IMR-90 (cell line): ENCODE measurements around the gene FZD7. TPM values are rescaled to one million over a fixed set of nuclear protein-coding genes. Genes with fewer than 3 reads are reported as not detected.

Experiments
- ATAC-seq: fragments of 200-7000 bp; cut with Tn5 transposase; 2 replicates; pipeline ENCODE4 v1.9.1; 2020; ENCODE audit warnings: low read depth, mild to moderate bottlenecking, moderate library complexity
- BruUV-seq: library from RNA; stranded (reverse); fragments of 400-500 nt; replicated peaks from 2 replicates; lab custom pipeline; 2021; lab: Mats Ljungman, UMichigan
- CTCF ChIA-PET: fragments of 300-600 bp; formaldehyde crosslinking; extraction: SDS; loops from one replicate; lab custom pipeline; 2021; ENCODE audit warnings: antibody characterized with exemption; lab: Yijun Ruan, JAX
- POLR2A ChIA-PET: fragments of 300-600 bp; sonication (Branson Sonifier 250); formaldehyde crosslinking; loops from one replicate; lab custom pipeline; 2022; ENCODE audit warnings: antibody characterized with exemption; ENCODE audit not compliant: unreplicated experiment; lab: Charles Lee
- DNase-seq: peaks from one replicate; pipeline ENCODE4 v3.0.0; 2013
- H2AFZ ChIP-seq: replicated peaks from 2 replicates; pipeline ENCODE3; 2013; ENCODE audit warnings: low read length, mild to moderate bottlenecking; ENCODE audit not compliant: poor library complexity
- H2AK5ac ChIP-seq: 2 replicates; pipeline ENCODE4 v1.6.1; 2013; ENCODE audit warnings: low read depth, low read length, inconsistent platforms
- H2AK9ac ChIP-seq: replicated peaks from 2 replicates; pipeline ENCODE3; 2013; ENCODE audit warnings: mild to moderate bottlenecking, low read depth, low read length, moderate library complexity; ENCODE audit not compliant: poor library complexity
- H2BK120ac ChIP-seq: 2 replicates; pipeline ENCODE4 v1.6.1; 2013; ENCODE audit warnings: low read depth, low read length, inconsistent platforms
- H2BK15ac ChIP-seq: 3 replicates; pipeline ENCODE4 v1.6.1; 2013; ENCODE audit warnings: low read depth, low read length, inconsistent platforms
- H2BK20ac ChIP-seq: 2 replicates; pipeline ENCODE4 v1.6.1; 2013; ENCODE audit warnings: low read depth, mild to moderate bottlenecking, inconsistent platforms, low read length, moderate library complexity
- H2BK5ac ChIP-seq: 2 replicates; pipeline ENCODE4 v1.6.1; 2013; ENCODE audit warnings: mild to moderate bottlenecking, low read depth, low read length, inconsistent platforms; ENCODE audit not compliant: poor library complexity, severe bottlenecking
- H3K14ac ChIP-seq: replicated peaks from 2 replicates; pipeline ENCODE4 v1.6.1; 2013; ENCODE audit warnings: low read depth, low read length, inconsistent platforms
- H3K18ac ChIP-seq: 2 replicates; pipeline ENCODE4 v1.6.1; 2013; ENCODE audit warnings: low read depth, low read length, control low read depth
- H3K23ac ChIP-seq: 2 replicates; pipeline ENCODE4 v1.6.1; 2013; ENCODE audit warnings: low read depth, low read length, inconsistent platforms
- H3K27ac ChIP-seq: 2 replicates; pipeline ENCODE4 v1.5.1; 2013; ENCODE audit warnings: mild to moderate bottlenecking, control low read depth, low read length; ENCODE audit not compliant: insufficient read depth
- H3K27me3 ChIP-seq: 2 replicates; pipeline ENCODE4 v1.6.1; 2013; ENCODE audit warnings: low read length; ENCODE audit not compliant: control insufficient read depth, insufficient read depth
- H3K36me3 ChIP-seq: 2 replicates; pipeline ENCODE4 v1.6.1; 2013; ENCODE audit warnings: low read length, mixed read lengths; ENCODE audit not compliant: control insufficient read depth, insufficient read depth
- H3K4ac ChIP-seq: 2 replicates; pipeline ENCODE4 v1.6.1; 2013; ENCODE audit warnings: low read depth, low read length, inconsistent platforms
- H3K4me1 ChIP-seq: 2 replicates; pipeline ENCODE4 v1.6.1; 2013; ENCODE audit warnings: low read length, mixed read lengths; ENCODE audit not compliant: control insufficient read depth, insufficient read depth
- H3K4me2 ChIP-seq: 2 replicates; pipeline ENCODE4 v1.6.1; 2013; ENCODE audit warnings: low read depth, mild to moderate bottlenecking, control low read depth, low read length, moderate library complexity
- H3K4me3 ChIP-seq: 2 replicates; pipeline ENCODE4 v1.5.1; 2013; ENCODE audit warnings: low read depth, mild to moderate bottlenecking, control low read depth, low read length, moderate library complexity; ENCODE audit not compliant: insufficient read depth
- H3K56ac ChIP-seq: 2 replicates; pipeline ENCODE4 v1.6.1; 2013; ENCODE audit warnings: low read length, inconsistent platforms; ENCODE audit not compliant: insufficient read depth; ENCODE audit errors: extremely low read depth
- H3K79me1 ChIP-seq, 2 experiments: 2 replicates each; pipeline ENCODE4 v1.6.1; 2013; ENCODE audit warnings: low read length in 2 of 2, inconsistent platforms in 1 of 2, low read depth in 1 of 2
- H3K9ac ChIP-seq: 2 replicates; pipeline ENCODE4 v1.6.1; 2013; ENCODE audit warnings: low read depth, low read length, control low read depth
- H3K9me1 ChIP-seq: 2 replicates; pipeline ENCODE4 v1.6.1; 2013; ENCODE audit warnings: low read length, inconsistent platforms; ENCODE audit not compliant: insufficient read depth
- H3K9me3 ChIP-seq: 2 replicates; pipeline ENCODE4 v1.6.1; 2013; ENCODE audit warnings: low read length; ENCODE audit not compliant: control insufficient read depth, insufficient read depth
- H4K20me1 ChIP-seq: 2 replicates; pipeline ENCODE4 v1.6.1; 2013; ENCODE audit warnings: low read length, inconsistent platforms; ENCODE audit not compliant: insufficient read depth
- H4K5ac ChIP-seq: 2 replicates; pipeline ENCODE4 v1.6.1; 2013; ENCODE audit warnings: mild to moderate bottlenecking, low read depth, low read length, control low read depth
- H4K8ac ChIP-seq, 2 experiments: 2 replicates each; pipeline ENCODE4 v1.6.1; 2013; ENCODE audit warnings: low read depth in 2 of 2, low read length in 2 of 2, control low read depth in 1 of 2, inconsistent platforms in 1 of 2
- H4K91ac ChIP-seq: 2 replicates; pipeline ENCODE4 v1.6.1; 2013; ENCODE audit warnings: low read depth, low read length, inconsistent platforms; ENCODE audit not compliant: insufficient read depth
- BHLHE40 ChIP-seq: fragments of 150-350 bp; IDR thresholded peaks from 2 replicates; pipeline ENCODE4 v1.6.1; 2016; ENCODE audit warnings: mild to moderate bottlenecking, low read depth, low read length
- CEBPB ChIP-seq: IDR thresholded peaks from 2 replicates; pipeline ENCODE4 v1.6.1; 2012; ENCODE audit warnings: low read depth, low read length, improper control_type of control experiment
- CHD1 ChIP-seq: IDR thresholded peaks from 2 replicates; pipeline ENCODE4 v1.6.1; 2012; ENCODE audit warnings: low read depth, low read length, improper control_type of control experiment
- FOS ChIP-seq: fragments of 150-350 bp; IDR thresholded peaks from 2 replicates; pipeline ENCODE4 v1.6.1; 2016; ENCODE audit warnings: low read depth, low read length
- MAFK ChIP-seq: IDR thresholded peaks from 2 replicates; pipeline ENCODE4 v1.6.1; 2012; ENCODE audit warnings: low read depth, low read length, improper control_type of control experiment
- MAZ ChIP-seq: IDR thresholded peaks from 2 replicates; pipeline ENCODE4 v1.6.1; 2012; ENCODE audit warnings: low read depth, mild to moderate bottlenecking, low read length, improper control_type of control experiment, moderate library complexity, borderline replicate concordance
- MXI1 ChIP-seq: IDR thresholded peaks from 2 replicates; pipeline ENCODE4 v1.6.1; 2012; ENCODE audit warnings: low read depth, mild to moderate bottlenecking, low read length, moderate library complexity, borderline replicate concordance
- NFE2L2 ChIP-seq: fragments of 150-350 bp; IDR thresholded peaks from 2 replicates; pipeline ENCODE4 v1.6.1; 2016; ENCODE audit warnings: low read depth, mild to moderate bottlenecking, low read length
- POLR2A ChIP-seq: IDR thresholded peaks from 2 replicates; pipeline ENCODE4 v1.6.1; 2012; ENCODE audit warnings: mild to moderate bottlenecking, low read depth, low read length
- RAD21 ChIP-seq: IDR thresholded peaks from 2 replicates; pipeline ENCODE4 v1.6.1; 2012; ENCODE audit warnings: low read length, improper control_type of control experiment
- RCOR1 ChIP-seq: IDR thresholded peaks from 2 replicates; pipeline ENCODE4 v1.6.1; 2012; ENCODE audit warnings: mild to moderate bottlenecking, low read length, improper control_type of control experiment; ENCODE audit not compliant: insufficient replicate concordance
- SMC3 ChIP-seq: fragments of 150-350 bp; IDR thresholded peaks from 2 replicates; pipeline ENCODE4 v1.6.1; 2016; ENCODE audit warnings: low read depth, mild to moderate bottlenecking, antibody characterized with exemption, low read length, moderate library complexity
- USF2 ChIP-seq: fragments of 150-350 bp; IDR thresholded peaks from 2 replicates; pipeline ENCODE4 v1.6.1; 2017; ENCODE audit warnings: mild to moderate bottlenecking, antibody characterized with exemption, low read length, low read depth
- WGBS, 2 experiments: methylation state at CpG; one replicate each; pipeline versions ENCODE4 v1.1.5 to v1.1.7; 2013; ENCODE audit warnings: missing lambda C conversion rate in 2 of 2; ENCODE audit not compliant: insufficient read length in 1 of 2; ENCODE audit errors: extremely low coverage in 2 of 2; 5-methylcytosine and 5-hydroxymethylcytosine counted together
- dilution Hi-C: fragments of 300-500 bp; cut with HindIII; formaldehyde crosslinking; loops from one replicate; pipeline ENCODE4 v1.14.3; 2018; ENCODE audit warnings: low sequenced_read_pairs; ENCODE audit not compliant: unreplicated experiment
- in situ Hi-C: fragments of 300-500 bp; cut with MboI; formaldehyde crosslinking; loops from 3 replicates; pipeline ENCODE4 v1.14.3; 2019; ENCODE audit warnings: low sequenced_read_pairs, inconsistent platforms, mixed read lengths
- intact Hi-C: fragments of 100-400 bp; cut with micrococcal nuclease; formaldehyde crosslinking; loops from 2 replicates; pipeline ENCODE4 v1.10.0; 2022
- polyA plus RNA-seq, 3 experiments: library from polyadenylated mRNA; depleted of rRNA; stranded (reverse); fragments of >200 nt; gene quantifications; 2 replicates each; pipeline ENCODE4 v1.2.3, GENCODE V29; 2012; ENCODE audit warnings: low replicate concordance in 1 of 3
- total RNA-seq: library from RNA; depleted of rRNA; stranded (reverse); fragments of >200 nt; gene quantifications from 2 replicates; pipeline ENCODE4 v1.2.3, GENCODE V29; 2012
- TF ChIP-seq, protein P1 (sequence below): fragments of 150-350 bp; IDR thresholded peaks from 2 replicates; pipeline ENCODE4 v1.6.1; 2016; ENCODE audit warnings: low read depth, mild to moderate bottlenecking, low read length, moderate library complexity, borderline replicate concordance
- TF ChIP-seq, protein P2 (sequence below): conservative IDR thresholded peaks from 2 replicates; pipeline ENCODE4 v1.5.1; 2012; ENCODE audit warnings: mild to moderate bottlenecking, low read depth, low read length, improper control_type of control experiment

FZD7 gene
- total and polyA plus RNA-seq, 2 of the 4 experiments (the other 2 are of a cell fraction), result 62.4 to 90.9 TPM

DNA sequence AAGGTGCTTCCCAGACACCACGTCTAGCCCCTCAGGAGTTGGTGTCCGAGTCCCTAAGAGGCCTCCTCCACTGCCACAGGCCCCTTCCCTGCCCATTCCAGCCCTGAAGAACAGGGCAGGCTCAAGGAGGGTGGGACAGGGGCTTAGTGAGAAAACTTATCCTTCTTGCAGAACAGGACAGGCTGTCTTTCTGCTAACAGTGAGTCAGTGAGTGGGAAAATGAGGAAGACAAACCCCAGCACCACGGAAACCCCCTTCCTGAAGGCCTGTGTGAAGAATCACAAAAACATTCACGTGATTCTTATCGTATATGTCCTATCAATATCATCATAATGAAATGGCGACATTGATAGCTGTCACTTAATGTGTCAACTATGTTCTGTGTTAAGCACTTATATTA, 9.8 kb downstream of the FZD7 start:
- no peak overlapping the region for H3K56ac ChIP-seq
- peaks cover 10% of the 10 kb centered on the region for H3K9me1 ChIP-seq
- peaks cover 11% of the 10 kb centered on the region for H3K36me3 ChIP-seq
- WGBS, 2 experiments, result no CpG with 5 or more reads among the region's 6 CpGs
- H4K20me1 ChIP-seq, result peaks cover 15% of the 10 kb centered on the region
- H4K8ac ChIP-seq, result no peak overlapping the region
- TF ChIP-seq BHLHE40 (no peak), POLR2A (no peak), NFE2L2 (no peak), MAZ (no peak), MAFK (no peak), RCOR1 (no peak), SMC3 (no peak), CHD1 (no peak), FOS (no peak), MXI1 (no peak), CEBPB (no peak), USF2 (no peak), RAD21 (no peak)
- TF ChIP-seq, protein P1, sequence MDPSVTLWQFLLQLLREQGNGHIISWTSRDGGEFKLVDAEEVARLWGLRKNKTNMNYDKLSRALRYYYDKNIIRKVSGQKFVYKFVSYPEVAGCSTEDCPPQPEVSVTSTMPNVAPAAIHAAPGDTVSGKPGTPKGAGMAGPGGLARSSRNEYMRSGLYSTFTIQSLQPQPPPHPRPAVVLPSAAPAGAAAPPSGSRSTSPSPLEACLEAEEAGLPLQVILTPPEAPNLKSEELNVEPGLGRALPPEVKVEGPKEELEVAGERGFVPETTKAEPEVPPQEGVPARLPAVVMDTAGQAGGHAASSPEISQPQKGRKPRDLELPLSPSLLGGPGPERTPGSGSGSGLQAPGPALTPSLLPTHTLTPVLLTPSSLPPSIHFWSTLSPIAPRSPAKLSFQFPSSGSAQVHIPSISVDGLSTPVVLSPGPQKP, result no peak
- TF ChIP-seq, protein P2, sequence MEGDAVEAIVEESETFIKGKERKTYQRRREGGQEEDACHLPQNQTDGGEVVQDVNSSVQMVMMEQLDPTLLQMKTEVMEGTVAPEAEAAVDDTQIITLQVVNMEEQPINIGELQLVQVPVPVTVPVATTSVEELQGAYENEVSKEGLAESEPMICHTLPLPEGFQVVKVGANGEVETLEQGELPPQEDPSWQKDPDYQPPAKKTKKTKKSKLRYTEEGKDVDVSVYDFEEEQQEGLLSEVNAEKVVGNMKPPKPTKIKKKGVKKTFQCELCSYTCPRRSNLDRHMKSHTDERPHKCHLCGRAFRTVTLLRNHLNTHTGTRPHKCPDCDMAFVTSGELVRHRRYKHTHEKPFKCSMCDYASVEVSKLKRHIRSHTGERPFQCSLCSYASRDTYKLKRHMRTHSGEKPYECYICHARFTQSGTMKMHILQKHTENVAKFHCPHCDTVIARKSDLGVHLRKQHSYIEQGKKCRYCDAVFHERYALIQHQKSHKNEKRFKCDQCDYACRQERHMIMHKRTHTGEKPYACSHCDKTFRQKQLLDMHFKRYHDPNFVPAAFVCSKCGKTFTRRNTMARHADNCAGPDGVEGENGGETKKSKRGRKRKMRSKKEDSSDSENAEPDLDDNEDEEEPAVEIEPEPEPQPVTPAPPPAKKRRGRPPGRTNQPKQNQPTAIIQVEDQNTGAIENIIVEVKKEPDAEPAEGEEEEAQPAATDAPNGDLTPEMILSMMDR, result no peak
- H2AK5ac ChIP-seq, result peak overlapping the region; percentile 22; the same call in 1 of the 2 replicates
- peak overlapping the region; percentile 48 for H2AFZ ChIP-seq
- no peak overlapping the region; the same call in 1 of the 2 replicates for H2BK20ac ChIP-seq
- dilution Hi-C loops (no loop called here), intact Hi-C loops (no loop called here), in situ Hi-C loops (no loop called here)
- peak overlapping the region; percentile 15 for H2AK9ac ChIP-seq
- no peak overlapping the region for H3K9ac ChIP-seq
- H2BK15ac ChIP-seq, result 0 out of 3 replicates have a peak overlapping the region, but pooled peaks have one; percentile 17
- no peak overlapping the region for H3K27ac ChIP-seq
- H3K79me1 ChIP-seq, result peaks cover 12 to 32% of the 10 kb centered on the region in 2 experiments
- no peaks in the 10 kb centered on the region for H3K27me3 ChIP-seq
- peak overlapping the region; percentile 46 for H3K23ac ChIP-seq
- DNase-seq, result peak; percentile 54
- peak overlapping the region; percentile 6; the same call in 1 of the 2 replicates for H2BK120ac ChIP-seq
- H3K4me1 ChIP-seq, result peaks cover 16% of the 10 kb centered on the region
- no peak overlapping the region for H3K18ac ChIP-seq
- 0 out of 2 replicates have a peak overlapping the region, but pooled peaks have one; percentile 17 for H3K14ac ChIP-seq
- no peak overlapping the region; the same call in 1 of the 2 replicates for H3K4ac ChIP-seq
- ChIA-PET CTCF (no interaction called here), POLR2A (interaction anchor here (0.5 kb wide), 1 partner anchor 156 kb away, joined by 4 read pairs; no protein-coding TSS in a partner anchor)
- no peaks in the 10 kb centered on the region for H3K9me3 ChIP-seq
- H3K4me2 ChIP-seq, result no peak overlapping the region
- ATAC-seq, result no peak
- no peak overlapping the region for H2BK5ac ChIP-seq
- H3K4me3 ChIP-seq, result no peak overlapping the region
- H4K91ac ChIP-seq, result peak overlapping the region; percentile 42
- H4K5ac ChIP-seq, result no peak overlapping the region
- BruUV-seq, result no TSS peak
